Stimulated activated effector memory CD8-positive, alpha-beta T cell treated with anti-CD3 and anti-CD28 coated beads, Interleukin-12 subunit alpha, Interleukin-12 subunit beta, amount 100 ng/mL, for 72 hours (primary cell): ENCODE data around the gene PSME3IP1.
A peak's percentile ranks its signal among the peaks of the same experiment; 100 is the strongest.

Source experiments
- ATAC-seq: fragments of 150-1000 bp; cut with Tn5 transposase; 2 replicates; pipeline ENCODE4 v1.10.0; 2021
- DNase-seq, 2 donors: peaks; one replicate each; pipeline ENCODE4 v3.0.0; 2021 to 2022; ENCODE audit warnings: low spot score in 2 of 2
- H3K27ac Mint-ChIP-seq: one replicate; pipeline ENCODE4 v1.8.0; 2022; ENCODE audit warnings: mild to moderate bottlenecking, mixed read lengths
- H3K36me3 Mint-ChIP-seq: one replicate; pipeline ENCODE4 v1.8.0; 2022; ENCODE audit warnings: mild to moderate bottlenecking, mixed read lengths
- H3K4me1 Mint-ChIP-seq: one replicate; pipeline ENCODE4 v1.8.0; 2022; ENCODE audit warnings: mixed read lengths
- H3K4me3 Mint-ChIP-seq: one replicate; pipeline ENCODE4 v1.8.0; 2022; ENCODE audit warnings: mild to moderate bottlenecking, mixed read lengths
- H3K9me3 Mint-ChIP-seq: one replicate; pipeline ENCODE4 v1.8.0; 2022; ENCODE audit warnings: mixed read lengths

The PSME3IP1 gene

GRCh38 chr16:57146735-57147134 is 39.1 kb downstream of the PSME3IP1 start:
- Mint-ChIP-seq H3K4me1 (peaks cover 23% of the 10 kb centered on the region), H3K36me3 (no peaks in the 10 kb centered on the region)

GRCh38 chr16:57146040-57146647 is 39.7 kb downstream of the PSME3IP1 start:
- no peak overlapping the region for H3K27ac Mint-ChIP-seq
- no peaks in the 10 kb centered on the region for H3K9me3 Mint-ChIP-seq
- DNase-seq (no peak), ATAC-seq (no peak)
- H3K36me3 Mint-ChIP-seq = no peaks in the 10 kb centered on the region
- no peak overlapping the region for H3K4me3 Mint-ChIP-seq
- peaks cover 28% of the 10 kb centered on the region for H3K4me1 Mint-ChIP-seq

More at GRCh38 chr16:57146735-57147134, 39.1 kb downstream of the PSME3IP1 start:
- Mint-ChIP-seq H3K27ac (no peak overlapping the region), H3K9me3 (no peaks in the 10 kb centered on the region), H3K4me3 (no peak overlapping the region)
- DNase-seq (no peak), ATAC-seq (peak; percentile 22)

GRCh38 chr16:57145046-57146021 is 40.5 kb downstream of the PSME3IP1 start:
- no peaks in the 10 kb centered on the region for H3K36me3 Mint-ChIP-seq
- peaks cover 34% of the 10 kb centered on the region for H3K4me1 Mint-ChIP-seq
- H3K4me3 Mint-ChIP-seq = no peak overlapping the region
- DNase-seq (no peak), ATAC-seq (no peak)
- H3K9me3 Mint-ChIP-seq = no peaks in the 10 kb centered on the region
- H3K27ac Mint-ChIP-seq = no peak overlapping the region

- Mint-ChIP-seq H3K9me3 (no peaks in the 10 kb centered on the region), H3K27ac (no peak overlapping the region), H3K4me3 (no peak overlapping the region), H3K36me3 (no peaks in the 10 kb centered on the region), H3K4me1 (peaks cover 41% of the 10 kb centered on the region)
- DNase-seq = no peak
- no peak for ATAC-seq
Measured at GRCh38 chr16:57144027-57144426, 41.8 kb downstream of the PSME3IP1 start.

- Mint-ChIP-seq H3K9me3 (no peaks in the 10 kb centered on the region), H3K4me1 (peaks cover 48% of the 10 kb centered on the region), H3K36me3 (no peaks in the 10 kb centered on the region), H3K27ac (no peak overlapping the region), H3K4me3 (no peak overlapping the region)
- DNase-seq (no peak), ATAC-seq (no peak)
Measured at GRCh38 chr16:57143149-57143921, 42.5 kb downstream of the PSME3IP1 start.

- Mint-ChIP-seq H3K9me3 (no peaks in the 10 kb centered on the region), H3K27ac (peak overlapping the region; percentile 57), H3K4me1 (peaks cover 50% of the 10 kb centered on the region), H3K36me3 (no peaks in the 10 kb centered on the region), H3K4me3 (no peak overlapping the region)
- no peak for DNase-seq
- ATAC-seq = peak; percentile 63
Measured at GRCh38 chr16:57141822-57142631, 43.8 kb downstream of the PSME3IP1 start.

- H3K4me1 Mint-ChIP-seq = peaks cover 54% of the 10 kb centered on the region
Measured at GRCh38 chr16:57140931-57141668, 44.7 kb downstream of the PSME3IP1 start.

GRCh38 chr16:57138281-57138935 is 47.4 kb downstream of the PSME3IP1 start:
- ATAC-seq = no peak
- Mint-ChIP-seq H3K4me1 (peaks cover 73% of the 10 kb centered on the region), H3K27ac (peak overlapping the region; percentile 86)

More at GRCh38 chr16:57140931-57141668, 44.7 kb downstream of the PSME3IP1 start:
- Mint-ChIP-seq H3K9me3 (no peaks in the 10 kb centered on the region), H3K27ac (peak overlapping the region; percentile 57), H3K36me3 (no peaks in the 10 kb centered on the region), H3K4me3 (no peak overlapping the region)
- DNase-seq (no peak), ATAC-seq (no peak)

GRCh38 chr16:57137566-57138273 is 48.1 kb downstream of the PSME3IP1 start:
- ATAC-seq (no peak), DNase-seq (no peak)
- H3K4me1 Mint-ChIP-seq = peaks cover 80% of the 10 kb centered on the region
- no peaks in the 10 kb centered on the region for H3K9me3 Mint-ChIP-seq
- H3K27ac Mint-ChIP-seq = peak overlapping the region; percentile 86
- H3K36me3 Mint-ChIP-seq = no peaks in the 10 kb centered on the region
- H3K4me3 Mint-ChIP-seq = no peak overlapping the region

More at GRCh38 chr16:57138281-57138935, 47.4 kb downstream of the PSME3IP1 start:
- H3K36me3 Mint-ChIP-seq = no peaks in the 10 kb centered on the region
- H3K9me3 Mint-ChIP-seq = no peaks in the 10 kb centered on the region
- DNase-seq = no peak
- H3K4me3 Mint-ChIP-seq = no peak overlapping the region

- peaks cover 80% of the 10 kb centered on the region for H3K4me1 Mint-ChIP-seq
- no peak overlapping the region for H3K4me3 Mint-ChIP-seq
- no peaks in the 10 kb centered on the region for H3K36me3 Mint-ChIP-seq
- peak overlapping the region; percentile 86 for H3K27ac Mint-ChIP-seq
- no peaks in the 10 kb centered on the region for H3K9me3 Mint-ChIP-seq
- ATAC-seq (no peak), DNase-seq (no peak)
Measured at GRCh38 chr16:57137043-57137442, 48.8 kb downstream of the PSME3IP1 start.

- peaks cover 85% of the 10 kb centered on the region for H3K4me1 Mint-ChIP-seq
- H3K9me3 Mint-ChIP-seq = no peaks in the 10 kb centered on the region
- H3K27ac Mint-ChIP-seq = peak overlapping the region; percentile 86
- no peaks in the 10 kb centered on the region for H3K36me3 Mint-ChIP-seq
- peak overlapping the region; percentile 53 for H3K4me3 Mint-ChIP-seq
- peak in 1 of 2 donors; percentile 63 for DNase-seq
- ATAC-seq = peak; percentile 53
Measured at GRCh38 chr16:57134982-57135381, 50.9 kb downstream of the PSME3IP1 start.

GRCh38 chr16:57133886-57134285 is 52.0 kb downstream of the PSME3IP1 start:
- Mint-ChIP-seq H3K4me3 (peak overlapping the region; percentile 53), H3K4me1 (peaks cover 87% of the 10 kb centered on the region), H3K27ac (peak overlapping the region; percentile 86), H3K36me3 (no peaks in the 10 kb centered on the region), H3K9me3 (no peaks in the 10 kb centered on the region)
- no peak for DNase-seq
- peak; percentile 79 for ATAC-seq

GRCh38 chr16:57133031-57133430 is 52.8 kb downstream of the PSME3IP1 start:
- DNase-seq = no peak

More at GRCh38 chr16:57133031-57133430, 52.8 kb downstream of the PSME3IP1 start:
- peak overlapping the region; percentile 53 for H3K4me3 Mint-ChIP-seq
- H3K4me1 Mint-ChIP-seq = peaks cover 85% of the 10 kb centered on the region
- H3K36me3 Mint-ChIP-seq = no peaks in the 10 kb centered on the region
- no peak for ATAC-seq
- H3K9me3 Mint-ChIP-seq = no peaks in the 10 kb centered on the region
- peak overlapping the region; percentile 86 for H3K27ac Mint-ChIP-seq
